GM23338 (cell line): ENCODE measurements around the gene CRYGB. TPM values are rescaled to one million over a fixed set of nuclear protein-coding genes. Genes with fewer than 3 reads are reported as not detected.

Source experiments
- ATAC-seq: fragments of 200-7000 bp; cut with Tn5 transposase; 3 replicates; pipeline ENCODE4 v1.9.1; 2020
- DNase-seq: peaks from one replicate; pipeline ENCODE4 v3.0.0-alpha.2; 2015; ENCODE audit warnings: low spot score
- H2AFZ ChIP-seq: fragments of 200-600 bp; sonication (generic); 2 replicates; pipeline ENCODE4 v1.8.0; 2016; ENCODE audit warnings: antibody characterized with exemption, mild to moderate bottlenecking, moderate library complexity
- H3F3A ChIP-seq: fragments of 200-600 bp; sonication (generic); replicated peaks from 2 replicates; pipeline ENCODE4 v1.8.0; 2017; ENCODE audit warnings: antibody characterized with exemption, mixed run types, low read depth
- H3K27ac ChIP-seq: fragments of 200-600 bp; sonication (generic); 2 replicates; pipeline ENCODE4 v1.6.1; 2016; ENCODE audit warnings: low read depth
- H3K27me3 ChIP-seq: fragments of 200-600 bp; sonication (generic); 2 replicates; pipeline ENCODE4 v1.8.0; 2016; ENCODE audit warnings: mild to moderate bottlenecking, mixed run types, moderate library complexity; ENCODE audit not compliant: insufficient read depth
- H3K36me3 ChIP-seq: fragments of 200-600 bp; sonication (generic); 2 replicates; pipeline ENCODE4 v1.8.0; 2016; ENCODE audit warnings: mild to moderate bottlenecking; ENCODE audit not compliant: insufficient read depth
- H3K4me1 ChIP-seq: fragments of 200-600 bp; sonication (generic); 2 replicates; pipeline ENCODE4 v1.8.0; 2016; ENCODE audit warnings: mild to moderate bottlenecking, moderate library complexity; ENCODE audit not compliant: insufficient read depth
- H3K4me2 ChIP-seq: fragments of 200-600 bp; sonication (generic); 2 replicates; pipeline ENCODE4 v1.7.1; 2017; ENCODE audit warnings: mixed run types
- H3K4me3 ChIP-seq: fragments of 200-600 bp; sonication (generic); 2 replicates; pipeline ENCODE4 v1.6.1; 2016; ENCODE audit warnings: mixed run types
- H3K79me2 ChIP-seq: fragments of 200-600 bp; sonication (generic); replicated peaks from 2 replicates; pipeline ENCODE4 v1.8.0; 2017; ENCODE audit warnings: mild to moderate bottlenecking; ENCODE audit not compliant: insufficient read depth
- H3K9me2 ChIP-seq: fragments of 200-600 bp; sonication (generic); 2 replicates; pipeline ENCODE4 v1.8.0; 2017; ENCODE audit not compliant: insufficient read depth
- H4K20me1 ChIP-seq: fragments of 200-600 bp; sonication (generic); replicated peaks from 2 replicates; pipeline ENCODE4 v1.8.0; 2017; ENCODE audit warnings: mild to moderate bottlenecking; ENCODE audit not compliant: insufficient read depth
- H3K27ac Mint-ChIP-seq: 2 replicates; pipeline ENCODE4 v1.8.0; 2020; ENCODE audit warnings: inconsistent platforms, mild to moderate bottlenecking, moderate library complexity, mixed read lengths
- H3K27me3 Mint-ChIP-seq: 3 replicates; pipeline ENCODE4 v1.8.0; 2022; ENCODE audit warnings: low read depth, mild to moderate bottlenecking, moderate library complexity, mixed read lengths, inconsistent platforms; ENCODE audit not compliant: insufficient read depth, poor library complexity
- H3K36me3 Mint-ChIP-seq: 3 replicates; pipeline ENCODE4 v1.8.0; 2021; ENCODE audit warnings: low read depth, mild to moderate bottlenecking, inconsistent platforms, moderate library complexity, mixed read lengths
- H3K4me1 Mint-ChIP-seq: 3 replicates; pipeline ENCODE4 v1.8.0; 2020; ENCODE audit warnings: mild to moderate bottlenecking, inconsistent platforms, mixed read lengths
- H3K4me3 Mint-ChIP-seq: 3 replicates; pipeline ENCODE4 v1.8.0; 2021; ENCODE audit warnings: moderate library complexity, mild to moderate bottlenecking, inconsistent platforms, mixed read lengths
- H3K9me3 Mint-ChIP-seq: 3 replicates; pipeline ENCODE4 v1.8.0; 2020; ENCODE audit warnings: moderate library complexity, mild to moderate bottlenecking, inconsistent platforms, mixed read lengths
- CREB1 ChIP-seq: fragments of 250-450 bp; sonication (Bioruptor Pico); IDR thresholded peaks from 2 replicates; pipeline ENCODE4 v1.5.0; 2020; ENCODE audit warnings: low read depth, mild to moderate bottlenecking, moderate library complexity
- CTCF ChIP-seq, 2 experiments: fragments of 200-600 bp in 1 of 2; sonication (generic) in 1 of 2; conservative IDR thresholded peaks; 2 replicates each; pipeline versions ENCODE4 v1.5.1 to v1.6.1; 2016 to 2017; ENCODE audit warnings: antibody characterized with exemption in 2 of 2, low read depth in 2 of 2, mild to moderate bottlenecking in 2 of 2, moderate library complexity in 1 of 2
- ETS1 ChIP-seq: IDR thresholded peaks from 2 replicates; pipeline ENCODE4 v1.6.1; 2016; ENCODE audit warnings: antibody characterized with exemption
- EZH2 ChIP-seq: fragments of 200-600 bp; sonication (generic); IDR thresholded peaks from one replicate; pipeline ENCODE4 v1.8.0; 2017; ENCODE audit warnings: antibody characterized with exemption, mild to moderate bottlenecking, low read depth; ENCODE audit not compliant: unreplicated experiment
- EZH2phosphoT487 ChIP-seq: fragments of 200-600 bp; sonication (generic); IDR thresholded peaks from one replicate; pipeline ENCODE4 v1.8.1; 2018; ENCODE audit warnings: antibody characterized with exemption; ENCODE audit not compliant: unreplicated experiment
- JUNB ChIP-seq: IDR thresholded peaks from one replicate; pipeline ENCODE4 v1.6.1; 2016; ENCODE audit warnings: antibody characterized with exemption; ENCODE audit not compliant: unreplicated experiment
- NANOG ChIP-seq: IDR thresholded peaks from 2 replicates; pipeline ENCODE4 v1.6.1; 2016; ENCODE audit warnings: antibody characterized with exemption, borderline replicate concordance
- POLR2AphosphoS5 ChIP-seq: IDR thresholded peaks from 2 replicates; pipeline ENCODE4 v1.6.1; 2016; ENCODE audit warnings: antibody characterized with exemption, low read depth
- STAT1 ChIP-seq: IDR thresholded peaks from one replicate; pipeline ENCODE4 v1.6.1; 2016; ENCODE audit warnings: antibody characterized with exemption; ENCODE audit not compliant: unreplicated experiment
- ZNF114 ChIP-seq: fragments of 250-450 bp; sonication (Bioruptor Pico); IDR thresholded peaks from 2 replicates; pipeline ENCODE4 v1.5.0; 2020; ENCODE audit warnings: mild to moderate bottlenecking, moderate library complexity
- ZNF331 ChIP-seq: fragments of 250-450 bp; sonication (Bioruptor Pico); IDR thresholded peaks from 2 replicates; pipeline ENCODE4 v1.5.0; 2020; ENCODE audit warnings: low read depth, mild to moderate bottlenecking, moderate library complexity
- ZNF462 ChIP-seq: fragments of 250-450 bp; sonication (Bioruptor Pico); IDR thresholded peaks from 2 replicates; pipeline ENCODE4 v1.5.0; 2020; ENCODE audit warnings: mild to moderate bottlenecking, moderate library complexity
- polyA plus RNA-seq: library from polyadenylated mRNA; unstranded; fragments of >200 nt; fragmentation: Nextera tagmentation; extraction: Ambion mirVana; gene quantifications from 2 replicates; pipeline ENCODE4 v1.2.1, GENCODE V29; 2016
- total RNA-seq: library from RNA; depleted of rRNA; stranded (reverse); fragments of >200 nt; shearing (Covaris generic); gene quantifications from 2 replicates; pipeline ENCODE4 v1.2.3, GENCODE V29; 2014

CRYGB gene
- total and polyA plus RNA-seq, 2 experiments from 2014 or later = 0.92 to 1.9 TPM

- Mint-ChIP-seq H3K27me3 (peaks cover 5% of the 10 kb centered on the region), H3K4me3 (no peak overlapping the region), H3K4me1 (peaks cover 21% of the 10 kb centered on the region), H3K27ac (no peak overlapping the region), H3K36me3 (peaks cover 10% of the 10 kb centered on the region), H3K9me3 (peaks cover 14% of the 10 kb centered on the region)
- peak; percentile 54 for ATAC-seq
- Histone ChIP-seq H3K36me3 (peaks cover 7% of the 10 kb centered on the region), H3K4me1 (peaks cover 26% of the 10 kb centered on the region), H3K4me3 (no peak overlapping the region), H2AFZ (no peak overlapping the region), H3F3A (no peaks in the 10 kb centered on the region), H3K27ac (no peak overlapping the region), H3K9me2 (0 out of 2 replicates have a peak, but pooled peaks cover 4% of the 10 kb centered on the region), H3K79me2 (no peaks in the 10 kb centered on the region), H4K20me1 (no peaks in the 10 kb centered on the region), H3K27me3 (no peaks in the 10 kb centered on the region), H3K4me2 (no peak overlapping the region)
- DNase-seq = peak; percentile 20
- no peak for TF ChIP-seq ETS1
- TF ChIP-seq CTCF (conservative IDR thresholded peaks at IDR 0.05; ENCODE audit: low read depth in 2 of 2) = peak; percentile 18 to 60; a peak in 3 of 4 replicates
- TF ChIP-seq CREB1 = no peak
- TF ChIP-seq ZNF331 (CRISPR knock-in tag) = no peak
- TF ChIP-seq STAT1 = no peak
Measured at GRCh38 chr2:208147759-208148158, 1.8 kb upstream of the CRYGB start.

DNA sequence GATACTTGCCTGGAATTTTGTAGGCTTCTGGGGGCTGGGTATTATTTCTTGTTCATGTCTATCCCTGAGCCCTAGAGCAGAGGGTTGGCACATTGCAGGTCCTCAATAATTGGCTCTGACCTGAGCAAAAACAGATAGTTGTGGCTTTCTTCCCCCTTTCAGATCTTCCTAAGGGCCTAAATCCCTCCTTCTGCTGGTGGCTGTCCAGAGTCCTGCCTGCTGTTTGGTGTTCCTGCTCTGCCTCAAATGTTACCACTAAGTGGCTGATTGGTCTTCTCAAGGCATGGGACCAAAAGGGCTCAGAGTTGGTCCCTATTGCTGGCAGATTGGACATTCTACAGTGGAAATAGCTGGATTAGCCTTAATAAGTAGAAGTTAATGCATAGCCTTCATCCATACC, 1.1 kb upstream of the CRYGB start:
- Mint-ChIP-seq H3K4me1 (peaks cover 26% of the 10 kb centered on the region), H3K9me3 (peaks cover 14% of the 10 kb centered on the region), H3K27ac (no peak overlapping the region), H3K36me3 (peaks cover 10% of the 10 kb centered on the region), H3K27me3 (peaks cover 5% of the 10 kb centered on the region), H3K4me3 (no peak overlapping the region)
- no peak overlapping the region for H3K27ac ChIP-seq
- H3K36me3 ChIP-seq = peaks cover 7% of the 10 kb centered on the region
- H3K79me2 ChIP-seq = no peaks in the 10 kb centered on the region
- H3F3A ChIP-seq = no peaks in the 10 kb centered on the region
- H3K4me3 ChIP-seq = no peak overlapping the region
- H3K27me3 ChIP-seq = no peaks in the 10 kb centered on the region
- no peak overlapping the region for H3K4me2 ChIP-seq
- 0 out of 2 replicates have a peak, but pooled peaks cover 4% of the 10 kb centered on the region for H3K9me2 ChIP-seq
- H2AFZ ChIP-seq = peak overlapping the region; percentile 38; the same call in 1 of the 2 replicates
- ATAC-seq (no peak), DNase-seq (no peak)
- H3K4me1 ChIP-seq = peaks cover 34% of the 10 kb centered on the region
- no peaks in the 10 kb centered on the region for H4K20me1 ChIP-seq
- TF ChIP-seq JUNB = no peak
- TF ChIP-seq ZNF331 (CRISPR knock-in tag) = no peak
- no peak for TF ChIP-seq EZH2phosphoT487
- no peak for TF ChIP-seq STAT1
- no peak for TF ChIP-seq CREB1
- TF ChIP-seq EZH2 = no peak
- TF ChIP-seq POLR2AphosphoS5 = no peak
- TF ChIP-seq ZNF462 = no peak
- no peak for TF ChIP-seq ZNF114
- no peak for TF ChIP-seq NANOG
